GM19455 (cell line): ENCODE results near the gene INPP5D.
"Not testable (repeated sequence)": the region's sequence is repeated elsewhere in the genome, so short reads cannot be mapped to it uniquely, and the experiment has no call there.

Experiments used
- ATAC-seq: cut with Tn5 transposase; IDR thresholded peaks from one replicate; pipeline ENCODE4 v1.9.1; 2021; ENCODE audit not compliant: unreplicated experiment

Gene INPP5D

DNA sequence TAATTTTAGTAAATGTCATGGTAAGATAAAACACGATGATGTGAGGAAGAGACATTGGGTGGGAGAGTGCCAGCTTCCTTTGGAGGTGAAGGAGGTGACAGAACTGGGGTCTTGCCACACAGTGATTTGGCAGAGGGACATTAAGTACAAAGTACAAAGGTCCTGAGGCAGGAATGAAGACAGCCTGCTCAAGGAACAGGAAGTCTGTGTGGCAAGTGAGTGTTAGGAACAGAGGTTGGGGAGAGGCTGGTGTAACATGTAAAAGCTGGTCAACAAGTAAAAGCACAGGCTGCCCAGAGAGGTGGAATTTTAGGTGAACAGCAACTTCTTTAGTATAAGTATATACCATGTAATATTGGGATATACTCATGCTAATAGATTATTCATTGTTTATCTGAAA is 73.1 kb downstream of the INPP5D start:
- no peak for ATAC-seq

DNA sequence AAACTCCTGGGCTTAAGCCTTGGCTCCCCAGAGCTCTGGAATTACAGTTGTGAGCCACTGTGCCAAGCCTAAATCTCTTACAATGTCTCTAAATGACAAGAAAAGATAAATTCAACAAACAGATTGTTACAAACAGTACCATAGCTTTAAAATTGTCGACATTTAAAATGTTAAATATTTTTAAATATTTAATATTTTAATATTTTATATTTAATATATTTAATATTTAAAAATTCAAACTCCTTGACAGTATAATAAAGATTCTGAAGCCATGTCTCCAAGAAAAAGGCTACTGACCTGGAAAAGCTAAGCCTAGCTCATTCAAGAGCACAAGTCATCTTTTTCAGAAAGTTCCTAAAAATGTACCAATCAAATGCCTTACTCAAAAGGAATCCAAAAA is 75.3 kb downstream of the INPP5D start:
- ATAC-seq: no peak

DNA sequence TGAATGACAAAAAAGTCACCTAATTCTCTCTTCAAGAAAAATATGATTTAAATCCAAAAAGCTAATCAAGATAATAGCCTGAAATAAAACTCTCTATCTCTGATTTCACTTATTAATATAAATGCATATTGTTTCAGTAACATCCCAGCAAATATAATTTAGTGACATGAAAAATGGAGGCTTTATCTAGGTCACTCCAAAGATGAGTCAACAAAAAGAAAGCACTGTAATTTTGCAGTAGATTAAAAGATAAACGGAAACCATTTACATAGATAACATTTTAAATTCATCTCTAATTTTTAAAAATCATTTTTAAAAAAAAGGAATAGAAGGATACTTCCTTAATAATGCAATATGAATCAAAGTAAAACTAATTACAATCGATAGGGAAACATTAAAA is 76.9 kb downstream of the INPP5D start:
- ATAC-seq: no peak

DNA sequence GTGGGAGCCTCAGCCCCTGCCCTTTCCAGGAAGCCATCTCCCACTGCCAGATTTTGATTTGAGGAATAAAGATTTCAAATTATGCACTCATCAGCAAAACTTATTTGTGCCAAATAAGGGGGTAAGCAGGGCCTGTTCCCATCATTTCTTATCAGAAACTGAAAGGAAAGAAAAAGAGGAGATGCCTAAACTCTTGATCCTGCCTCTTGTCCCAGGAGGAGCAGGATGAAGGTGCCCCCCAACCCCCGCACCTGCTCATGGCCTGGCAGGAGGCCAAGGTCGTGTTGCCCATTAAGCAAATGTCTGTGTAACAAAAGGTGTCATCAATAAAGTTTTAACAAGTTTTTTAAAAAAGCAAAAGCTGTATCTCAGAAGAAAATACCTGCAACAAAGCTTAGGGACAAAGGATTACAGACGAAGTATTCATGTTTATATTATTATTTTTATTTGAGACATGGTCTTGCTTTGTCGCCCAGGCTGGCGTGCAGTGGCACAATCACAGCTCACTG is 80.0 kb downstream of the INPP5D start:
- ATAC-seq: no peak

DNA sequence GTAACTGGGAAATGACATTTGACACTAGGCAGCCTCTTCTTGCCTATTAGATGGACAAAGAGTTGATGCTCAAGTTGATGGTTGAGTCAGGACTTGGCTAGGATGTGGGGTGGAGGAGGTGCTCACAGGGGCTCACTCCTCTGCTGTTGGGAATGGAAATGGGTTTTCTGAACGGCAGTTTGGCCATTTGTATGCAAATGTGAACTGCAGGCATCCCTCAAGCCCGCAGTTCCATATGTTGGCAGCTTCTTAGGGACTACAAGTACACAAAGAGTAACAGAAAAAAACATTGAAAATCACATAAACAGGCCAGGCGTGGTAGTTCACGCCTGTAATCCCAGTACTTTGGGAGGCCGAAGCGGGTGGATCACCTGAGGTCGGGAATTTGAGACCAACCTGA is 80.8 kb downstream of the INPP5D start:
- no peak for ATAC-seq

DNA sequence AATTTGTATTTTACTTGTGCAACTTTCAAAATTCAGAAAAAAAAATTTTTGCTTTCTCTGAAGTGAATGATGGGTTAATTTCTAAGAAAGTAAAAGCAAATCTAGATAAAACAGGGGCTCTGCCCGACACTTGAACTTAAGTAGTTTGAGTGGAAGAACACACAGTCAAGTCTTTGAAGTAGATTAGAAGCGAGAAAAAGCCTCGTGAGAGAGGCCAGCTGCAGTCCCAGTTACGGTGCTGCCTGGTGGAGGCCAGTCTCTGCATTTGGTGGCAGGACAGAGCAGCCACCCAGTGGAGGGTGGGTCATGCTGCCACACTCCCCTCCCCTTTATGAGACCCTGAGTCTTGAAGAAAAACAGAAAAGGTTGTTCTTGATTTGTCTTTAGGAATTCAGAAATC is 81.8 kb downstream of the INPP5D start:
- no peak for ATAC-seq

DNA sequence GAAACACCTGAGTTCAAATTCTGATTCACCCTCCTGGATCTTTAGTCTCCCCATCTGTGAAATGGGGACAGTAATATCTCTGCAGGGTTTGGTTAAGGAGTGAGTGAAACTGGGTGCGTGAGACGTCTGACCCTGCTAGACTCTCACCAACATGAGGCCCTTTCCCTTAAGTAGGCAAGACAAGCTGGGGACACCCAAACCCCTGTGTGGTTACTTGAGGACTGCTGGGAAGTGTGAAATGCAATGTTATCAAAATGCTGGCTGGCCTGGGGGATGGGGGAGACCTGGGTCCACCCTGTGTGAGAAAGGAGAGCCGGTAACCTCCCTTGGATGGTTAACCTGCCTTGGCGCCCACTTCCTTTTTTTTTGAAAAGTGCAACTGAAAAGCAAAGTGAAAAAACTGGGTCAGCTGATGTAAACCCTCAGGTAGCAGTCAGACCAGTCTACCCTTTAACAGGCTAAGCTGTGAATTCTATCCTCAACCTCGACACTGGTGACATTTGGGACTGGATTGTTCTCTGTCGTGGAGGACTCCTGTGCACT is 82.3 kb downstream of the INPP5D start:
- peak; percentile 86 for ATAC-seq

DNA sequence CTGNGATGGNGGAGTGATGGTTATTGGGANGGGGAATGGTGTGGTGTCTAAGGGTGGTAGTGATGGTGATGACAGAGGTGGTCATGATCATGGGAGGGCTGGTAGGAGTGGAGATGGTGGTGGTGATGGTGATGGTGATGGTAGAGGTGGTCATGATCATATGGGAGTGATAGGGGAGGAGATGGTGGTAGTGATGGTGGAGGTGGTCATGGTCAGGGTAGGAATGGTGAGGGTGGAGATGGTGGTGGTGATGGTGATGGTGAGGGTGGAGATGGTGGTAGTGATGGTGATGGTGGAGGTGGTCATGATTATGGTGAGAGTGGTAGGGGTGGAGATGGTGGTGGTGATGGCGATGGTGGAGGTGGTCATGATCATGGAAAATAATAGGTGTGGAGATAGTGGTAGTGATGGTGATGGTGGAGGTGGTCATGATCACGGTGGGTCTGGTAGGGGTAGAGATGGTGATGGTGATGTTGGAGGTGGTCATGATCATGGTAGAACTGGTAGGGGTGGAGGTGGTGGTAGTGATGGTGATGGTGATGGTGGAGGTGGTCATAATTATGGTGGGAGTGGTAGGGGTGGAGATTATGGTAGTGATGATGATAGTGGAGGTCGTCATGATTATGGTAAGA is 83.7 kb downstream of the INPP5D start:
- ATAC-seq: no peak

DNA sequence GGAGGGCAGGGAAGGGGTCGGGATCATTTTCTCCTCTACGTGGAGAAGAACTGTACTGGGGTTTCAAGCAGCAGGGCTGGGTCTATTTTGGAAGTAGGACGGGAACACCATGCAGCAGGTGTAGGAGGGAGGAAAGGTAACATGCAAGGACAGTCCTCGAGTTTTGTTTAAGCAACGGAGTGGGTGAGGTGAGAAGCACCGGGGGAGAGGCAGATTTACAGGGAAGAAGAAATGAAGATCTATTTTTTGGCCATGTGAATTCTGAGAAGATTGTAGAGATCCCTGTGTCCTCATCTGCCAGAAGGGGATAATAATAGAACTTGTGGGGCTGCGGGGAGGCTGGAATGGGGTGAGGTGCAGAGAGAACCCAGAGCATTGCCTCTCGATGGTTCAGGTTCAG is 85.6 kb downstream of the INPP5D start:
- ATAC-seq: no peak

DNA sequence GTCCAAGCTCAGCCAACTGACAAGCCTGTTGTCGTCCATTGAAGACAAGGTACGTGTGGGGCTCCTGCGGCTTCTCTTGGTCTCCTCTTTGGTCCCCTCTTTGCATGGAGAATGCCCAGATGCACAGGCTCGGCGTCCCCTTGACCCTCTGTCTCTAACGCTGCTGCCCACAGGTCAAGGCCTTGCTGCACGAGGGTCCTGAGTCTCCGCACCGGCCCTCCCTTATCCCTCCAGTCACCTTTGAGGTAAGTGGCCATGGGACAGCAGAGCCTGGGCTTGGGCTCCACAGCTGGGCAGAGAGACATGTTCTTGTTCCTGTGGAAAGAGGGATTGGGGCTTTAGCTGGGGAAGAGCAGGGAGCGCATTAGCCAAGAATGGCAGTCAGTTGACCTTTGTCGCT is 86.1 kb downstream of the INPP5D start:
- no peak for ATAC-seq

DNA sequence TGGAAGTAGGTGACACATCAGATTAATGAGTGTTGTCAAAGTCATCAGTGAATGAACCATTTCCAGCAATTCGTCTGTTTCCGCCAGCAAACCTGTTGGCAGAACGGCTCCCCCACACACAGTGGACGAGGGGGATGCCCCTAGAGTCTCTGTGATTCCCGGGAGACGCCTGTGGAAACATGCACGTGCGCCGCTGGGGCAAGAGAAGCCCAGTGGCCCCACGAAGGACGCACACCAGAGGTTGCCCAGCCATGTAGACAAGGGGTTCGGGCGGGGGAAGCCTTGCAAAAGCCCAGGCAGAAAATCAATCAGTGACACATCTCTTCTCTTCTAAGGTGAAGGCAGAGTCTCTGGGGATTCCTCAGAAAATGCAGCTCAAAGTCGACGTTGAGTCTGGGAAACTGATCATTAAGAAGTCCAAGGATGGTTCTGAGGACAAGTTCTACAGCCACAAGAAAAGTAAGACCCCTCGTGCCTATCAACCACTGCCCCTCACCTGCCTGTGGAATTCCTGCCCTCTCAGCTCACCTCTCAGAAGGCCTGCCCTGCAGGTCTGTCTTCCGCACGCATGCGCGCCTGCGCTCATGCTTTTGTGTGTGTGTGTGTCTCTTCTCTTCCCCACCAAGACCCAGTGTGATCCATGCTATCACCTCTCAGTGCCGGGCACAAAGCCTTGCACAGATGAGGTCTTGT is 87.1 kb downstream of the INPP5D start:
- ATAC-seq: no peak

DNA sequence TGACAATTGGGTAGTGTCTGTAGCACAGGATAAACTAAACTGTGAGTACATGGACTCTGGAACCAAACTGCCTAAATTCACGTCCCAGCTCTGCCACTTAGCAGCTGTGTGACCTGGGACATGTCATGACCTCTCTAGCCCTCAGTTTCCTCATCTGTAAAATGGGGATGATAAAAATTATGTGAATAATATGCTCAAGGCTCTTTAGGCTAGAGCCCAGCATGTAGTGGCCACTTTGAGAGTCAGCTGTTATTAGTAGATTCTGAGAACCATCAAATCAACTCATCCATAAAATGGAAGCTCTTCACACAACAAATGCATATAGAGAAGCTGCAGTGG is 87.7 kb downstream of the INPP5D start:
- ATAC-seq: no peak

DNA sequence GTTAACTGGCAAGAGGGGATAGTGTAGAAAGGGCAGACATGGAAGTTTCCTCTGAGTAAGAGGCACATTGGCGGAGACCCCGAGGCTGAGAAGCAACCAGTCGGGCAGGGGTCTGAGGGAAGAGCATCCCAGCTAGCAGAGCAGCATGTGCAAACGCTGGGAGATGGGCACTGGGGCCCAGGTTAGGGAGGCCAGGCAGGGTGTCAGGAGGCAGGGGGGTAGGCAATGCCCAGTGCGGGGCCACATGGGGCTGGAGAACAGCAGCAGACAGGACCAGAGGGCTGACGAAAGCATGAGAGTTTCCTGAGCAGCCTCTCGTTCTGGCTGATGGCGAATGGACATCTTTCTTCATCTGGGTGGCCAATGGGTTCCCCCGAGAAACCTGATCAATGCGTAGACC is 88.2 kb downstream of the INPP5D start:
- no peak for ATAC-seq

DNA sequence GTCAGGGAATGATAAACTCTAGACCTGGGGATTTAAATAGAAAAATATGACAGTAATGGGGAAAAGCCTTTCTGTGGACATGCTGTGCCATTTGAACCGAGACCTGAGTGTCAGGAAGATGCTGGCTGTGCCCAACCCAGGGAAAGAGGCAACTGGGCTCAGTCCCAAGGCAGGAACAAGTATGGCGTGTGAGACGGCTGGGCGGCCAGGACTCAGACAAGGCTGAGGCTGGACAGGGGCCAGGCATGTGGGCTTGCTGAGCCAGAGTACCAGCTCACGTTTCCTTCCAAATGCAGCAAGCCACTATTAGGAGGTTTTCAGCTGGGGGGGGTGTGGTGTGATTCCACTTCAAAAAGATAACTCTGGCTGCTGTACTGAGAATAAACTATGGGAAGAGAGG is 92.4 kb downstream of the INPP5D start:
- no peak for ATAC-seq

DNA sequence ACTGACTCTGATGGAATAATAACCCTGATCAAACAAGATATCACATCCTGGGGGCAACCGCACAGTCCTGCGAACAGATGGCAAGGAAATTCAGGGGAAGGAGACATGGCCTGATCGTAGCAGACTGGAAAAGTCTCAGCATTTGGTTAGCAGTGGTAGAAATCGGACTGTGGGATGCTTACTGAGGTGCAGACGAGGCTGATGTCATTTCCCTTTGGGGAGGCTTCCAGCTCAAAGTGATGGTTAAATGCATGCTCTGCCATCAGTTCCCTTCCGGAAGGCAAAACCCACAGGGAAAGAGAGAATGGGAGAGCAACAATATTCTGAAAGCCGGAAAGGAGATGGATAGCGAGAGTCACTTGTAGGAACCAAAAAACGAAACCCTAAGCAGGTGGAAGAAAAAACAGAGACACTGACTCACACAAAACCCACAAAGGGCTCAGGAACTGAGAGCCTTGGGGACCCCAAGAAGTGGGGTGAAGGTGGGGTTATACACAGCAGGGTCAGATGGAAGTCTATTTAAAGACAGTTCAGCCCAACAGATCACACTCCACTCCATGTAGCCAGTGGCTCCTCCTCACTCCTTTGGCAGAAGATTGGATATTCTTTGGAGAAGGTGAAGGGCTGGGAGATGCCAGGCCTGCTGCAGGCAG is 93.1 kb downstream of the INPP5D start:
- ATAC-seq: no peak

DNA sequence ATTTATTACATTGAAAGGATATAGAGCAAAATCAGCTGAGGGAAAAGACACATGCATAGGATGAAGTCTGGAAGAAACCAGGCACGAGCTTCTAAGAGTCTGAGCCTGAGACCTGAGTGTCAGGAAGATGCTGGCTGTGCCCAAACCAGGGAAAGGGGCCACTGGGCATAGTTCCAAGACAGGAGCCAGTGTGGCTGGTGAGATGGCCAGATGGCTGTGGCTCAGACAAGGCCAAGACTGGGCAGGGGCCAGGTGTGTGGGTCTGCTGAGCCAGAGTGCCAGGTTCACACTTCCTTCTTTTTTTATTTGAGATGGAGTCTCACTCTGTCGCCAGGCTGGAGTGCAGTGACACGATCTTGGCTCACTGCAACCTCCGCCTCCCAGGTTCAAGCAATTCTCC is 95.9 kb downstream of the INPP5D start:
- ATAC-seq: no peak

DNA sequence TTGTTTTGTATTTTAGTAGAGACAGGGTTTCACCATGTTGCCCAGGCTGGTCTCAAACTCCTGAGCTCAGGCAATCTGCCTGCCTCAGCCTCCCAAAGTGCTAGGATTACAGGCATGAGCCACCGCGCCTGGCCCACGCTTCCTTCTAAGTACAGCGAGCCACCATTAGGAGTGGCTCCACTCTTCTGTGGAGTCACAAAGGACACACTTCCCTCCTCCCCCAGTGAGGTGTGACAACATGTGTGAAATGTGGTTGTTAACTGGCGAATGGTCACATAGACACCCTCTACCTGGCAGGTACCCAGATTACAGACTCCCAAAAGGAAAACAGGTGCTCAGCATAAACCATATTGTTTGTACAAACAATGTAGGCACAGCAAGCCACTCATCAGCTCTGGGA is 96.3 kb downstream of the INPP5D start:
- ATAC-seq: not testable (repeated sequence)

DNA sequence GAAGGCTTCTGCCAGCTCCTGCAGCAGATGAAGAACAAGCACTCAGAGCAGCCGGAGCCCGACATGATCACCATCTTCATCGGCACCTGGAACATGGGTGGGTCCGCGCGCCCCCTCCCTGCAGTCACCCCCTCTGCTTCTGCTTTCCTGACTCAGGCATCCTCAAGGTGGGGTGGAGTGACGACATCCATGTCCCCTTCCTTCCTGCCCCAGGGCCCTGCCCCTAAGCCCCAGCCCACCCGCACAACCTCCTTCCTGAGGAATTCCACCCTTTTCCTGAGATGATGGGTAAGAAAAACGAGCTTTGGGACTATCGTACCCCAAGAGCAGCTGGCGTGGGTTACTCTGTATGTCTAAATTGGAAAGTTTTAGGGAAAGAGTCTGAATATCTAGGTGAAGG is 101.6 kb downstream of the INPP5D start:
- ATAC-seq: no peak

DNA sequence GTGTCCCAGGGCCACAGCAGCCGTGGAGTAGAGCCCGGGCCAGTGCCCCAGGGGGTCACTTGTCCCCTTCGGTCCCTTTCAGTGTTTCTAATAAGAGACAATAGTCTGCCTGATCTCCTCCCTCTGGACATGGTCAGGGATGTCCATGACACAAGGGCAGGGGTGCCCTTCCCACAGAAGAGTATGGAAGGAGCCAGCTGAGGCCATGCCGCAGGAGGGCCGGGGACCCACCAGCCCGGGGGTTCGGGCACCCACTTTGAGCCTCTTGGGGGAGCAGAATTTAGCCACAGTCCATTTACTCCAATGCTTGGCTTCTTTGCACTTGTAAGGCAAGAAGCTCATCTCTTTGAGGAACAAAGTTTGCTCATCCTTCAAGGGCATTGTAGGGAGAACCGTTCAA is 102.6 kb downstream of the INPP5D start:
- no peak for ATAC-seq

DNA sequence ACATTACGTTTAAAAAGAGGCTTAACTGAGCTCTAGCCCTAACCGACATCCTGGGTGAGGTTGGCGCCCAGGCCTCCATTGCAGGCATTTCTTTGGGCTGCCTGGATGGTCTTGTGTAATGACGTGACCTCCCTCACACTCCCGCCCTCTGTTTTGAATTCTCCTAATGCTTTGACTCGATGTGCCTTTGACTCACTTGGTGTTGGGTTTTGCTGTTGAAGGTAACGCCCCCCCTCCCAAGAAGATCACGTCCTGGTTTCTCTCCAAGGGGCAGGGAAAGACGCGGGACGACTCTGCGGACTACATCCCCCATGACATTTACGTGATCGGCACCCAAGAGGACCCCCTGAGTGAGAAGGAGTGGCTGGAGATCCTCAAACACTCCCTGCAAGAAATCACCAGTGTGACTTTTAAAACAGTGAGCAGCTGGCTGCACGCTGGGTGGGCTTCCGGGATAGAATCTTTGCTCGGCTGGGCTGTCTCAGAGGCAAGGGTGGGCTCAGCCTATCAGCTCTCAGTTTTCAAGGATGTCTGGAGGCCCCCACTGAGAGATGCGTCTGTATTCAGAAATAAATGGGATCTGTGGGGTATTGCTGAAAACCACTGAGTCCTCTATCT is 103.5 kb downstream of the INPP5D start:
- ATAC-seq: no peak

DNA sequence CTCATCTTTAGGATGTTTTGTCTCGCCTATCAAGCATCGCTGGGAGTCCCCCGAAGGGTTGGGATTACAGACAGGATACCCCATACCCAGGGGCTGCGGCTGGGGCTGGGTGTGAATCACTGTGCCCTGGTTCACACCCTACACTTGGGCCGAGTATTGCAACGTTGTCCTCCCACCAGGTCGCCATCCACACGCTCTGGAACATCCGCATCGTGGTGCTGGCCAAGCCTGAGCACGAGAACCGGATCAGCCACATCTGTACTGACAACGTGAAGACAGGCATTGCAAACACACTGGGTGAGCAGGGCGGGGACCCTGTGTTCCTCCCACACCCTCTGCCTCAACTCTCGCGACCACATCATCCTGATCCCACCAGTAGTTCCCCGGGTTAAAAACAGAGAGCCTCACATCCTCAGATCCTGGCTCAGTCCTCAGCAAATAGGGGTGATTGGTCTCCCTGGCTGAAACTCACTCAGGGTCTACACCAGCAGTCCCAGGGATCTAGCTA is 104.0 kb downstream of the INPP5D start:
- no peak for ATAC-seq

DNA sequence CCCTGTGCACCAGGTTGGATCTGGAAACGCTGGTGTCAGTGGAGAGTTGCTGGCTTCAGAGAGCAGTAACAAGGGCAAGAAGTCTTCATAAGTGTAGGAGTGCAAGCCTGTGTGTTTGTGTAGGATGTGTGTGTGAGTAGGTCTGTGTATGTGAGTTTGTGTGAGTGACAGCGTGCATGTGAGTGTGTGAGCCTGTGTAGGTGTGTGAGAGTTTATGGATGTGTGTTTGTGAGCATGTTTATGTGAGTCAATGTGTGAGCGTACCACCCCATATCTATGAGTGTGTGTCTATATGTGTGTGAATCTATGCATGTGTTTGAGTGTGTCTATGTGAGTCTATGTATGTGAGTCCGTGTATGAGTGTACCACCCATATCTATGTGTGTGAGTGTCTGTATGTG is 104.8 kb downstream of the INPP5D start:
- ATAC-seq: no peak
